ENCODE measurements around the gene CNOT3.
A peak's percentile ranks its signal among the peaks of the same experiment; 100 is the strongest.
"Not testable (repeated sequence)": the region's sequence is repeated elsewhere in the genome, so short reads cannot be mapped to it uniquely, and the experiment has no call there.

The CNOT3 gene

GRCh38 chr19:54191011-54191810 is 53.6 kb downstream of the CNOT3 start, which contains the start of gene TSEN34:
TSEN34 (plus strand) TSS chr19:54191308; CDS start chr19:54191365, 57 bp downstream.
- H3F3A ChIP-seq (ENCODE audit: insufficient read depth, low read length), result no peaks in the 10 kb centered on the region
- H3K4me1 ChIP-seq (ENCODE audit: low read length), result peaks cover 14% of the 10 kb centered on the region
- H3K9me3 ChIP-seq (replicated peaks; ENCODE audit: insufficient read depth, low read length), result no peaks in the 10 kb centered on the region
- H3K9ac ChIP-seq (ENCODE audit: low read length), result peak within 1 kb of the TSS; percentile 92
- no peaks in the 10 kb centered on the region for H3K27me3 ChIP-seq (replicated peaks; ENCODE audit: insufficient read depth, low read length)
- H3K9me2 ChIP-seq (replicated peaks; ENCODE audit: insufficient read depth, low read length), result no peaks in the 10 kb centered on the region
- H3K79me2 ChIP-seq (ENCODE audit: low read length), result peaks cover 30% of the 10 kb centered on the region
- H3K4me3 ChIP-seq (ENCODE audit: low read length), result peak within 1 kb of the TSS; percentile 79
- H3K36me3 ChIP-seq (replicated peaks; ENCODE audit: insufficient read depth, low read length), result no peaks in the 10 kb centered on the region
- H3K4me2 ChIP-seq (ENCODE audit: low read depth, low read length), result peak within 1 kb of the TSS; percentile 96
- TF ChIP-seq EZH2phosphoT487 (IDR thresholded peaks at IDR 0.05; ENCODE audit: low read length), result no peak
- no peak for TF ChIP-seq CTCF (IDR thresholded peaks at IDR 0.05; ENCODE audit: low read length)
- no peak for TF ChIP-seq EZH2 (optimal IDR thresholded peaks at IDR 0.05; ENCODE audit: low read depth, low read length)
- H2AFZ ChIP-seq (ENCODE audit: low read length), result peak within 1 kb of the TSS; percentile 79
- DNase-seq, result peak; percentile 91
- no peaks in the 10 kb centered on the region for H4K20me1 ChIP-seq (ENCODE audit: insufficient read depth, low read length)
- peak within 1 kb of the TSS; percentile 94 for H3K27ac ChIP-seq (ENCODE audit: low read length)

- H3K4me1 ChIP-seq (ENCODE audit: low read length), result peaks cover 14% of the 10 kb centered on the region
- no peaks in the 10 kb centered on the region for H3K27me3 ChIP-seq (replicated peaks; ENCODE audit: insufficient read depth, low read length)
- peak overlapping the region; percentile 96 for H3K4me2 ChIP-seq (ENCODE audit: low read depth, low read length)
- H3K36me3 ChIP-seq (replicated peaks; ENCODE audit: insufficient read depth, low read length), result no peaks in the 10 kb centered on the region
- H2AFZ ChIP-seq (ENCODE audit: low read length), result no peak overlapping the region
- peak overlapping the region; percentile 94; the same call in 1 of the 2 replicates for H3K27ac ChIP-seq (ENCODE audit: low read length)
- no peak for TF ChIP-seq EZH2phosphoT487 (IDR thresholded peaks at IDR 0.05; ENCODE audit: low read length)
- no peak for TF ChIP-seq CTCF (IDR thresholded peaks at IDR 0.05; ENCODE audit: low read length)
- no peak for TF ChIP-seq EZH2 (optimal IDR thresholded peaks at IDR 0.05; ENCODE audit: low read depth, low read length)
- peak overlapping the region; percentile 79 for H3K4me3 ChIP-seq (ENCODE audit: low read length)
- H3K79me2 ChIP-seq (ENCODE audit: low read length), result peaks cover 30% of the 10 kb centered on the region
- H4K20me1 ChIP-seq (ENCODE audit: insufficient read depth, low read length), result no peaks in the 10 kb centered on the region
- H3F3A ChIP-seq (ENCODE audit: insufficient read depth, low read length), result no peaks in the 10 kb centered on the region
- no peaks in the 10 kb centered on the region for H3K9me3 ChIP-seq (replicated peaks; ENCODE audit: insufficient read depth, low read length)
- H3K9me2 ChIP-seq (replicated peaks; ENCODE audit: insufficient read depth, low read length), result no peaks in the 10 kb centered on the region
- DNase-seq, result no peak
- peak overlapping the region; percentile 92 for H3K9ac ChIP-seq (ENCODE audit: low read length)
Observed at GRCh38 chr19:54191811-54192453, 54.4 kb downstream of the CNOT3 start.

- Histone ChIP-seq H3K36me3 (replicated peaks; ENCODE audit: insufficient read depth, low read length) (no peaks in the 10 kb centered on the region), H2AFZ (ENCODE audit: low read length) (no peak overlapping the region), H3K9me2 (replicated peaks; ENCODE audit: insufficient read depth, low read length) (no peaks in the 10 kb centered on the region), H4K20me1 (ENCODE audit: insufficient read depth, low read length) (no peaks in the 10 kb centered on the region), H3K27me3 (replicated peaks; ENCODE audit: insufficient read depth, low read length) (no peaks in the 10 kb centered on the region), H3K9me3 (replicated peaks; ENCODE audit: insufficient read depth, low read length) (no peaks in the 10 kb centered on the region), H3K4me2 (ENCODE audit: low read depth, low read length) (no peak overlapping the region), H3K4me1 (ENCODE audit: low read length) (peaks cover 14% of the 10 kb centered on the region), H3K9ac (ENCODE audit: low read length) (no peak overlapping the region), H3F3A (ENCODE audit: insufficient read depth, low read length) (no peaks in the 10 kb centered on the region), H3K4me3 (ENCODE audit: low read length) (no peak overlapping the region), H3K79me2 (ENCODE audit: low read length) (peaks cover 29% of the 10 kb centered on the region), H3K27ac (ENCODE audit: low read length) (no peak overlapping the region)
- DNase-seq, result no peak
- TF ChIP-seq EZH2phosphoT487 (IDR thresholded peaks at IDR 0.05; ENCODE audit: low read length), result no peak
- TF ChIP-seq EZH2 (optimal IDR thresholded peaks at IDR 0.05; ENCODE audit: low read depth, low read length), result no peak
- TF ChIP-seq CTCF (IDR thresholded peaks at IDR 0.05; ENCODE audit: low read length), result no peak
Observed at GRCh38 chr19:54193011-54193410, 55.4 kb downstream of the CNOT3 start.

GRCh38 chr19:54194463-54194862 is 56.9 kb downstream of the CNOT3 start:
- H4K20me1 ChIP-seq (ENCODE audit: insufficient read depth, low read length); H3F3A ChIP-seq (ENCODE audit: insufficient read depth, low read length); H3K9ac ChIP-seq (ENCODE audit: low read length); H3K27ac ChIP-seq (ENCODE audit: low read length); H3K4me2 ChIP-seq (ENCODE audit: low read depth, low read length); DNase-seq; H3K36me3 ChIP-seq (replicated peaks; ENCODE audit: insufficient read depth, low read length); H3K4me1 ChIP-seq (ENCODE audit: low read length); H3K27me3 ChIP-seq (replicated peaks; ENCODE audit: insufficient read depth, low read length); H3K4me3 ChIP-seq (ENCODE audit: low read length); H2AFZ ChIP-seq (ENCODE audit: low read length); H3K9me2 ChIP-seq (replicated peaks; ENCODE audit: insufficient read depth, low read length); H3K9me3 ChIP-seq (replicated peaks; ENCODE audit: insufficient read depth, low read length): not testable (repeated sequence)
- peaks cover 19% of the 10 kb centered on the region for H3K79me2 ChIP-seq (ENCODE audit: low read length)
